HG03442 (cell line): ENCODE results near the gene UFC1.
"Not testable (repeated sequence)": the region's sequence is repeated elsewhere in the genome, so short reads cannot be mapped to it uniquely, and the experiment has no call there.

Experiments
- ATAC-seq: cut with Tn5 transposase; IDR thresholded peaks from one replicate; pipeline ENCODE4 v1.9.1; 2021; ENCODE audit warnings: mild to moderate bottlenecking, moderate library complexity; ENCODE audit not compliant: unreplicated experiment

Gene UFC1

GRCh38 chr1:161153682-161154337, at the start of gene UFC1:
Gene UFC1 (plus strand): TSS chr1:161153978. CDS start chr1:161153998, 20 bp downstream.
- ATAC-seq, result peak; percentile 90

DNA sequence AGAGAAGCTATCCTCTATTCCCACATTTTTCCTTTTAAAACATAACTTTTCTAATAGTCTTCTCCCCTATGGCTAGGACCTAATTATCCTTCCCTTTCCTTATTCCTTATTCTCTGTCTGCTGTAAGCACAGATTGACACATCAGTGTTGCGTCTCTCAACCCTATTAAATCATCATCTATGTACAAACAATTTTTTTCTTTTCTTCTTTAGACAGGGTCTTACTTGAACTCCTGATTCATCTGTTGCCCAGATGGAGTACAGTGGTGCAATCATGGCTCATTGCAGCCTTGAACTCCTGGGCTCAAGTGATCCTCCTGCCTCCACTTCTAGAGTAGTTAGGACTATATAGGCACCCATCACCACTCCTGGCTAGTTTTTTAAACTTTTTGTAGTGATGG, 47.3 kb upstream of the UFC1 start:
- no peak for ATAC-seq

DNA sequence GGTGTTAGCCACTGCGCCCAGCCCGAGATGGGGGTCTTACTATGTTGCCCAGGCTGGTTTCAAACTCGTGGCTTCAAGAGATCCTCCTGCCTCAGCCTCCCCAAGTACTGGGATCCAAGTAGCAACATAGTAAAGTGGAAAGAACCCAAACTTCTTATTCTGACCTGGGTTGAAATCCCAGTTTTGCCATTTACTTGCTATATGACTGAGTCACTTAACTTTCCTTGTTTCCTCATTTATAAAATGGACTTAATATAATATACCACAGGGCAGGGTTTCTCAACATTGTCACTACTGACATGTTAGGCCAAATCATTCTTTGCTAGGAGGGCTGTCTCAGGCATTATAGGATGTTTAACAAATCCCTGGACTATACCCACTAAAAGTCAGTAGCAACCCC, 42.7 kb upstream of the UFC1 start:
- ATAC-seq, result no peak

GRCh38 chr1:161111527-161111926, 42.3 kb upstream of the UFC1 start:
- ATAC-seq, result no peak

DNA sequence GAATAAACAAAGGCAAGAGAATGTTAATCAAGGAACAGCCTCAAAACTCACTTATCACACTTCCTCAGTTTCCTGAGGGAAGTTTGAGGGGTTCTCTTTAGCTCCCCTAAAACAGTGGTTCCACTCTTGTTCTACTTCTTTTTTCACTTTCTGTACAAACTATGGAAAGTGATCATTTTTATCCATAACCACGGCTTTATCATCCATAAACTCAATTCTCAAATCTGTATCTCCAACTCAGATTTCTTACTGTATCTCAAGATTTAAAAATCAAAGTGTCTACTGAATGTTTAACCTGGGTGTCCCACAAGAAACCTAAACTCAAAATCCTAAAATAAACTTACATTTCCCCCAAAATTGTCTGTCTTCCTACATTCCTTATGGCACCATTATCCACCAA, 39.9 kb upstream of the UFC1 start:
- no peak for ATAC-seq

DNA sequence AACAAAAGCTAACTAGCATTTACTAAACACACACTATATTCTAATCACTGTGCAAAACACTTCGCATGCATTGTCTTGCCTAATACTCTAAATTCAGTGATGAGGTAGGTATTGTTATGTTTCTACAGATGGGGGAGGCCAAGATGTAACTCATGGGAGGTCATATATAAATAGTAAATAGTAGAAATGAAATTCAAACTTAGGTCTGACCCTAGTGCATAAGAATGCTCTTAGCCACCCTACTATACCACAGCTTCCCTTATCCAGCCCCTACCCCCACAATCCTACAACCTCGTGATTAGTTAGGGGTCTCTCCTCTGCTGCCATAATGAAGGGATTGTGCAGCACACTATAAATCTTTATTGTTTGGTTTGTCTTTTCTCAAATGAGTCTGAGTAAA, 39.2 kb upstream of the UFC1 start:
- no peak for ATAC-seq

- no peak for ATAC-seq
These were observed 38.6 kb upstream of the UFC1 start for GRCh38 chr1:161115132-161115711.

- ATAC-seq, result not testable (repeated sequence)
These were observed 37.8 kb upstream of the UFC1 start for GRCh38 chr1:161115961-161116360.

GRCh38 chr1:161117759-161118581, 35.8 kb upstream of the UFC1 start, which contains the start of the genes NIT1 and PFDN2:
Gene NIT1 (plus strand): TSS chr1:161118105. CDS start chr1:161118177, 72 bp downstream.
Gene PFDN2 (minus strand): TSS chr1:161118037. CDS start chr1:161118026, 11 bp downstream.
- peak; percentile 79 for ATAC-seq

GRCh38 chr1:161119092-161119903, 34.5 kb upstream of the UFC1 start:
- peak; percentile 41 for ATAC-seq

DNA sequence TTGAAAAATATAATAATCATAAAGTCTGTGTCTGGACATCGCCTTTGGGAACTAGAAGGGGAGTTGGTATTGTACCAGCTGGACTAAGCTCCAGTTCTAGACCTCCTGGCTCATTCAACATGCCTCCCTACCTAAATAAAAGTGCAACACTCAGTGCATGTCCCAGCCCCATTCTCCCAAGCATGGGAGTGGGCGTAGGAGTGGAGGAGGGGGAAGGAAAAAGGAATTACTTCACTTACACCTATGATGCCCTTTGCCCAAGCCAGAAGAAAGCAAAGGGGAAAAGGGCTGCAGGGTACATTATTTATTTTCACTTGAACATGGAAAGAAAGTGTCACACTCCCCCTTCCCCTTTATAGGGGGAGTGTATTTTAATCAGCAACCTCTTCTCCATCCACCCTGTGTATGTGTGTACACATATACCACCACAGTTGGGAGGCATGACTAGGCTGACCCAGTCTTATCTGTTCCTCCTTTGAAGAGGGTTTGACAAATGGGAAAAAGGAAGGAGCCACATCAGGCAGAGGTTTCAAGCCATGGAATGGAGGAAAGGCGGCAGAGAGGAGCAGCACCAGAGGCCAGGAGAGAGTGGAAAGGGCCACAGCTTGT, 32.6 kb upstream of the UFC1 start:
- no peak for ATAC-seq

- no peak for ATAC-seq
These were observed 31.9 kb upstream of the UFC1 start for GRCh38 chr1:161121834-161122233.

DNA sequence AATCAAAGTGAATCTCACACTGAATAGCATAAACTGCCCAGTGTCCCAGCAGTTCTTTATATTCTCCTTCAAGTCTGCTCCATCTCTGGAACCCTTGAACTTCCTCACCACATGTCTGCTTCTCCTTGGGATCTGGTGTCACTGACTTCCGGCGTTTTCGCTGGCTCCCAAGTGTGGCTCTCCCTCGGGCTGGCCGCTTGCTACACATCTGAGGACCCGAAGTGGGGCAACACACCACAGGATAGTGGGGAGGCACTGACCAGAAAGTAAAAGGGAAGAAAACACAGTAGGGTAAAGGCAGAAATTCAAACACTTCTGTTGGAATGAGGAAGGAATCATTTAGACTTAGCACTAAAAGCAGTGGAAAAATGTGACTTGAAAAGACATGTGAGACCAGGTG, 30.8 kb upstream of the UFC1 start:
- no peak for ATAC-seq

GRCh38 chr1:161127649-161128048, 26.1 kb upstream of the UFC1 start:
- no peak for ATAC-seq

DNA sequence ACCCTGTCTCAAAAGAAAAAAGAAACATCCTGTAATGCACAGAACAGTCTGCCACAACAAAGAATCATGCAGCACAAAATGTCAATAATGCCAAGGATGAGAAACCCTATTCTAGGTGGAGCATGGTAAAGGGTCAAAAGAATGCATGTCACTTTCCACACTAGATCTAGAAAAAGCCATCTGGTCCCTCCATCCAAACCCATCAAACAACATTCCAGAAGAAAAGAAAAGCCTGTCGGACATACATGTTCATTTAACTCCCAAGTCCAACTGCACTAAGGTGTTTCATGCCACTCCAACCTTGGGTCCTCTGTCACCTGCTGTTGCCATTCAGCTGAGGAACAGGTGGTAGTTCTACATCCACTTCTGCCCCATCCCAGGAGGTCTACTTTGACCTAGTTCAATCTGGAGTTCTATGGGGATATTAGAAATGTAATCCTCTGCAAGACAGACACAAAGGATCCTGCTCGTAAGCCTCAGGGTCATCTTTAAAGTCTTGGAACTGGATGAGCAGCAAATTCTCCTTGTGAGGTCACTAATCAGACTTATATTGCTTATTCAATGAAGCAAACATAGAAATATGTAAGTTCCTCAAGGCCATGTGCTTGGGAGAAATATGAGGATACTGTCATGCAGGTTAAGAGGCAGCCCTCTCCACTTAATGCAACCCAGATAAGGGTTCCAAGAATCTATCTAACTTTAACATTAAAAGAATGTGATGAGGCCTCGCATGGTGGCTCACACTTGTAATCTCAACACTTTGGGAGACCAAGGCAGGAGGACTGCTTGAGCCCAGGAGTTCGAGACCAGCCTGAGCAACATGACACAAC, 25.0 kb upstream of the UFC1 start:
- ATAC-seq, result no peak

GRCh38 chr1:161130266-161130665, 23.5 kb upstream of the UFC1 start:
- no peak for ATAC-seq

DNA sequence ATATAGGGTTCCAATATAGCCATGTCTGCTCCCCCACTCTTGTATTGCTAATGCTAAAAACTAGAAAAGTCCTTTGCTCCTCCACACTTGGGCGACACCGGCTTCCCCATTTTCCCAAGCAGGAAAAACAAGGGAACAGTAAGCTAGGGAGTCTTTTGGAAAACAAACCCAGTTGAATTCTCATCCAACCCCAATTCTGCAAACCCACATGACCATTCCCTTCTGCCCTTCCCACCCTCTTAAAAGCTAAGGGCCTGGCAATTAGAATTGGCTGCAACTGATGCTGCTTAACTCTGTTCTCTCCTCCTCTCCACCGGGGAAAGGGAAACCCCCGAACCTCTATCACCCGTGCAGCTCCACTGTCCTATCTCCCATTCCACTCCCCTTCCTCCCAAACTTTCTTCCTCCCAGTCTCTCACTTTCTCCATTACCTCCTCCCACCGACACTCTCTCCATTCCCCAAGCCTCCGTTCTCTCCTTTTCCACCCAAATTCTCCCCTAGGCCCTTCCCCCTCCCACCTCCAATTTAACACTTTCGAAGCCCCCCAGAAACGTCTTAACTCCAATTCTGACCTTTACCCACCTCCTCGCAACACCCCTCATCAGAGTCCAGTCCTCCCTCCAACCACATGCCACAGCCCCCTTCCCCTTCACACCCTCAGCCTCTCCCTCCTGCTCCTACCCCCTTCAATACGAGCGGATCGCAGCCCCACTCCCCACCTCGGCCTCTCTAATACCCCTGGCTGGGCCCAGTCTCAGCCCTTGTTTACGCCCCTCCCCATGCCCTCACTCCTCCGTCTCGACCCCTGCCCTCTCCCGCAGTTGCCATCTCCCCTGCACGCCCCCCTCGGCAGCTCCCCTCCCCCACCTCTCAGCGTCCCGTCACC, 22.0 kb upstream of the UFC1 start:
- ATAC-seq, result no peak

DNA sequence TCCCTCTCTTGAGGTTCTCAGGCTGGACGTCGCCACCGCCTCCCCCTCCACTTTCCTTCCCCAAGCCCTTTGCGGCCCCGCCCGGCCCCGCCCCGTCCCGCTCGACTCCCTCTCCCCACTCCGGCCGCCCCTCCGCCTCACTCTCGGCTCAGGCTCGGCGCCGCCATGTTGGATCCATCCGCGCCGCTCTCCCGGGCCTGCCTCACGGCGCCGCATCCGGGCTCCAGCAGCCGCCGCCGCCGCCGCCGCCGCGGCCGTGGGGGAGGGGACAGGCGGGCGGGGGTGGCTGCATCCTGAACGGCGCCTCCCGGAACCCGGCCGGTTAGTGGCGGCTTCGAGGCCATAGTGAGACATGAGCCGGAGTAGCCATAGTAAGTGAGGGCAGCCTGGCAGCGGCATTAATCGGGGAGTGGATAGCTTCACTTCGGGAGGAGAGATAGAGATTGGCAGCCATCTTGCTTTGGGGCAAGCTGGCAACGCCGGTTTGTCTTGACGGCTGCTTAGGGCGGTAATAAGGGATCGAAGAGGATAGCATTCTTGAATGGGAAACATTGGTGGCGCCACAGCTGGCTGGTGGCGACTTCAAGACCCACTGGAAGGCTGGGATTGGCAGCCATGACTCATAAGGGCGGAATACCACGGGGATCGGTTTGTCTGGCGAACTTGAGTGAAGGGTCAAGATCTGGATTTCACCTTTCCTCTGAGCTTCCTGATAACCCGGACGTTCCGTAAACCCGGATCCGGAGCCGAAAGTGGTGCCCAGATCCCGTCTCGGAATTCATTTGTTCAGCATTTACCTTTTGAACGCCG, 21.2 kb upstream of the UFC1 start, which contains the start of gene DEDD:
DEDD (minus strand) TSS at position 258 of the 810 bp plus-strand sequence. CDS start 8,205 bp downstream, outside the sequence.
- ATAC-seq, result peak; percentile 96
